GM18499 (cell line): Measurements from ENCODE around the gene LCT.

Experiments used
- ATAC-seq: cut with Tn5 transposase; IDR thresholded peaks from one replicate; pipeline ENCODE4 v1.9.1; 2021; ENCODE audit warnings: moderate number of reproducible peaks; ENCODE audit not compliant: insufficient read depth, unreplicated experiment

LCT gene

DNA sequence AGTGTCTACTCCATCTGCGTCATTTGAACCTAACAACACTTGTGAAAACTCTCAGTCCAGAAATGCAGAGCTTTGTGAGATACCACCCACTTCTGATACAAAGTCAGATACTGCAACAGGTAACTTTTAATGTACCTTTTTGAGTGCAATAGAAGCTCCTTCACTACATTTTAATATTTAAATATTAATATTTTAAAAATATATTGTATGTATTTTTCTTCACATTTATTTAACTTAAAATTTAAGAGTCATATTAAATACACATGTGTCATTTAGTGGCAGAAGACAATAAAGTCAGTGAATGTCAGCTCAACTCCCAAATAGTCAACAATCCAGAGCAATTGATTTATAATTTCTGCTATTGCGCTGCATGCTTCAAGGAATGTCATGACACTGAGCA, 81.4 kb downstream of the LCT start:
- ATAC-seq = no peak

DNA sequence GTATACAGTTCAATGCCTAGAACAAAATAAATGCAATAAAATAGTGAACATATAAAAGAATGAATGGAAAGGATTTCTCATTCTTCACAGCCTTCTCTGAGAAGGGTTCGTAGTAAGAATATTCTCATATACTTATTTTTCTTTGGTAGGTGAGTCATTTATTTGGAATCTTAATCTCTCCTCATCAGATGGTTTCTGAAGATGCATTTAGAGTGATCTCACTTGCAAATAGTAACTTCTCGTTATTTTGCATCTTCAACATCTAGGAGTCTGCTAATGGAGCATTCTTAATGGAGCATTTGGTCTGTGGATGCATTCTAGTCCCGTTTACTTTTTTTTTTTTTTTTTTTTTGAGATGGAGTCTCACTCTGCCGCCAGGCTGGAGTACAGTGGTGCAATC, 91.4 kb downstream of the LCT start:
- ATAC-seq = no peak

DNA sequence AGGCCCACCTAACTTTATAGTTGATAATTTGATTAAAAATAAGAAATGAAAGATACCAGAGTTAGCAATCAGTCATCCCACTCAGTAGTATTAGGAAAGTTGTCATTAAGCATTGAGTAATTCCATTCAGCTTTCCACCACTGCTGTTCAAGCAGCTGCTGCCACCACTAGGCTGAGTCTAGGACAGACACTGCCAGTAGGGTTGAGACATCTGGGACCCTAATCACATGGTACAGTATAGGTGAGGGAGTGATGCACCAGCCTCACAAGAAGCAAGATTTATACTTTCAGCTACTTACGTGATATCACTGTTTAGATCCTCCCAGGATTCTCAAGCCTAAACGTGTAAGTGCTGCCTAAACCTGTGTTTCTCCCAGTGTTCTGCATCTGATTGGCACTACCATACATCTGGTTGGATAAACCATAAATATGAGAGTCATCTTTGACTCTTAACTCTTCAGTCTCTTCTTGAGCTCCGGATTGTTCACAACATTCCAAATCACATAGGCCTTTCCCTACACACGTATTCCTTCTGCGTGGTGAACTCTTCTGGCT, 92.1 kb downstream of the LCT start:
- ATAC-seq = no peak

DNA sequence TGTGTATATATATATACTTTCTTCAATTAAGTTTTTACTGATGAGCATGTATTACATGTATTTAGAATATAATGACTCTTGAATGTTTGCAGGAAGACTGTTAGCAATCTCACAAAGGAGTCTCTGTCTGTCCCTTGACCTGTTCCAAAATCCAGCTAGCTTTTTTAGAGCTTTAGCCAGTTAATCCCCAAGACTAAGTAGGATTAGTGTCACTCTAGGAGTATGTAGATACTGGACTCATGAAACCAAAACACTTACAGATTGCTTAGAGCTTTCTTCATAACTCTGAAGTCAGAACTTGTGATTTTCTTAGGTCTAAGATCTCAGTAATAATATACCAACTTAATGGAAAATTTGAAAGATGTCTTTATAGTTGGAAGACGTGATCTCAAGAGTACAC, 93.1 kb downstream of the LCT start:
- no peak for ATAC-seq

DNA sequence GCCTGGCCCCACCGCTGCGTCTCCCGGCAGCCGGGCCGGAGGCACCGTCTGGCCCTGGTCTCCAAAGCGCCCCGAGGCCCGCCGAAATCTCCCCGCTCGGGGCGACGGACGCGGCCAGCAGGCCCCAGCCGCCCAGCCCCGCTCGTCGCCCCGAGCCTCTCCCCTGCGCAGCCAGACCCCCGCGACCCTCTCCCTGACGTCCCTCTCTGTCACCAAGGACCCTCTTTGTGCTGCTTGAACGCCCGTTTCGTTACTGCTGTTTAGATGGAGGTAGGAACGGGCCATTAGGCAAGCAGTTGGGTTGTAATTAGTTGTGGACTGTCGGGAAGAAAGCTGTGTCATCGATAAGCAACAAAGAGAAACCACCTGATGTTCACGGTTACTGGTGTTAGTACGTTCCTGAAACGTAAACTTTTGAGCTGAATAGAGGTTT, 94.6 kb downstream of the LCT start:
- peak; percentile 2 for ATAC-seq

DNA sequence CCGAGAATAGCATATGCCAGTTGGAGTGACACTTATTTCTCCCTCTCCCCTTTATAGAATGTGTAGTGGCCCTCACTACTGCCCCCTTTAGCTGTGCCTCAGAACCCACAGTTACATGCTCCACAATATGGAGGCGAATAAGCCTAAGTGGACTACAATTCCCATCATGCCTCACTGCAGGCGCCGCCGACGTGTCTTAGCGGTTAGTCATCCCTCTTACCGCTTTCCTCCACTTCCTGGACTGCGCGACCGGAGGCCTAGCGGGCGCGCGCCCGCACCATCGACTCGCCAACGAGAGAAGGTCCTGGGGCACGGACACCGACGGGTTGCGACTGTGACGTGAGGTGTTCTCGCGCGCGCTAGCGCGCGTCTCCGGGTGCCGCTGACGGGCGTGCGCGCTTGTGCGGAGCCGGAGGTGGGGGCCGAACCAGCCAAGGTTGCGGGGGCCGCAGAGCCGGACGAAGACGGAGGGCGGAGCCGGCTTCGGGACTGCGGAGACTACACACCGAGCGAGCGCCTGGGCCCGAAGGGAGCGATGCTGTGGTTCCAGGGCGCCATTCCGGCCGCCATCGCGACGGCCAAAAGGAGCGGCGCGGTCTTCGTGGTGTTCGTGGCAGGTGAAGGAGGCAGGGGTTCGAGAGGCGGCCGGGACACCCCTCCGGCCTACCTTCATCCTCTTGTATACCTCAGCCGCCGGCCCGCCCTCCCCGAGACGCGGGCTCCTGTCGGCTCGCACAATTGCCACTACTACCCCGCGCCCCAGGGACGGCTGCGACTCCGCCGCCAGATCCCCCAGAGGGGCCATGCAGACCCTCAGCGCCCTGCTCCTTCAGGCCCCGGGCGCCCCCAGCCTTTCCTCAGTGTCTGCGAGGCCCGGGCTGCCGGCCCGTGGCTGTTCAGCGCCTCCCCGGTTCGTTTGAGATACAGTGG, 95.3 kb downstream of the LCT start, which contains the start of gene UBXN4:
Gene UBXN4, plus strand, starts transcription at position 461 of the 930 bp plus-strand sequence. Its CDS starts 75 bp downstream, at position 536.
- peak; percentile 87 for ATAC-seq

DNA sequence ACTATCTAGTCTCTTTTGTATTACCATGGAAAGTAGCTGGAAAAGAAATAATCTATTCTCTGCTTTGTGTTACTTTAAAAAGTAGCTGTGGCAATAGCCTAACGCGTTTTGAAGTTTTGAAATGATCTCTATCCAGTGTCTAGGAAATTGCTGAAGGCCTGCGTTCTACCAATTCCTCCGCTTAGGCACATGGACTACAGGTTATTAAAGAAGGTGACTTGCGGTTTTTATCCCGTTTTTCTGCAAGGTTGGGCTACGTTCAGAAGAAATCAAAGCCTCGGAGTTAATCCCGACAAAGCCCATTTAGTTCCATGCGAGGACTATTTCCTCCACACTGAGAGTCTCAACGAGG, 96.0 kb downstream of the LCT start:
- no peak for ATAC-seq

DNA sequence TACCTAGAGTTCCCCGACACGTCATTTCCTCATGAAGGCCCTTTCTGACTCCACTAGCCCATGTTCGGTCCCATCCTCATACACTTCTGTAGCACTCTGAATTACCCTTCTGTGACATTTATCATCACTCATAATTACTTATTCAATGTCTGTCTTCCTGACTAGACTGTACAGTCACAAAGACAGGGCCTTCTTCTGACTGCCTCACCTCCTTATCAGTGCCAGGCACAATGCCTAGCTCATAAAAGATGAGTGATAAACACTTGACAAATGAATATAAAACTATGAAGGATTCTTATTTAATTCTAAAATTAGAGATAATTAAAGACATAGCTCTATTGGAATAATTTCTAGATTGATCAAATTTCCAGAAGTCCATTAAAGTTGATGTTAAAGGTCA, 96.8 kb downstream of the LCT start:
- no peak for ATAC-seq
